K562 (cell line): Measurements from ENCODE around the gene SH2D4B. TPM values are rescaled to one million over a fixed set of nuclear protein-coding genes. Genes with fewer than 3 reads are reported as not detected.

ENCODE experiments used
- ATAC-seq: fragments of 200-7000 bp; cut with Tn5 transposase; 3 replicates; pipeline ENCODE4 v1.9.1; 2020; ENCODE audit warnings: moderate library complexity
- BruUV-seq: library from RNA; stranded (reverse); fragments of 400-500 nt; replicated peaks from 2 replicates; lab custom pipeline; 2021; lab: Mats Ljungman, UMichigan
- CTCF ChIA-PET: fragments of 300-600 bp; formaldehyde crosslinking; extraction: SDS; loops from one replicate; lab custom pipeline; 2021; ENCODE audit warnings: low intra/inter-chr PET ratio; lab: Yijun Ruan, JAX
- POLR2A ChIA-PET: fragments of 300-600, 350-650 bp; sonication (Branson Sonifier 250); formaldehyde crosslinking; extraction: SDS; loops from one replicate; lab custom pipeline; 2021; ENCODE audit warnings: antibody characterized with exemption, inconsistent platforms; lab: Yijun Ruan, JAX
- DNase-seq, 4 experiments: peaks; one replicate each; pipeline versions ENCODE4 v3.0.0 to v3.0.0-alpha.2; 2011 to 2018; ENCODE audit warnings: low spot score in 3 of 4, mixed read lengths in 3 of 4; ENCODE audit errors: extremely low read depth in 1 of 4
- FAIRE-seq: peaks from 2 replicates; lab custom pipeline; 2011; peaks lifted over from hg19 to GRCh38; lab: Jason Lieb, UNC
- H2AFZ ChIP-seq: 2 replicates; pipeline ENCODE4 v1.6.0; 2011; ENCODE audit warnings: low read depth, low read length, control low read depth, inconsistent platforms
- H3K27ac ChIP-seq: fragments of 200-600 bp; 3 replicates; pipeline ENCODE4 v1.8.0; 2011; ENCODE audit warnings: low read depth, mild to moderate bottlenecking, control low read depth, inconsistent platforms, low read length, moderate library complexity, mixed read lengths; ENCODE audit errors: extremely low read depth
- H3K27me3 ChIP-seq, 2 experiments: fragments of 300-600 bp in 1 of 2; 2 replicates in 1 of 2; 3 replicates in 1 of 2; pipeline versions ENCODE4 v1.6.0 to v1.8.0; 2011; ENCODE audit warnings: inconsistent platforms in 2 of 2, low read length in 2 of 2, mild to moderate bottlenecking in 1 of 2, mixed read lengths in 1 of 2, moderate library complexity in 1 of 2; ENCODE audit not compliant: control insufficient read depth in 2 of 2, insufficient read depth in 2 of 2
- H3K36me3 ChIP-seq: fragments of 300-600 bp; 3 replicates; pipeline ENCODE4 v1.8.0; 2011; ENCODE audit warnings: mild to moderate bottlenecking, low read length, inconsistent platforms; ENCODE audit not compliant: control insufficient read depth, insufficient read depth
- H3K4me1 ChIP-seq, 2 experiments: fragments of 200-600 bp in 1 of 2; replicated peaks in 1 of 2; 2 replicates in 1 of 2; 3 replicates in 1 of 2; pipeline versions ENCODE4 v1.5.1 to v1.8.0; 2011; ENCODE audit warnings: inconsistent platforms in 2 of 2, low read length in 2 of 2, mild to moderate bottlenecking in 1 of 2, mixed read lengths in 1 of 2, moderate library complexity in 1 of 2; ENCODE audit not compliant: control insufficient read depth in 2 of 2, insufficient read depth in 2 of 2
- H3K4me2 ChIP-seq: 2 replicates; pipeline ENCODE4 v1.6.1; 2011; ENCODE audit warnings: low read length, control low read depth, inconsistent platforms, mixed read lengths; ENCODE audit not compliant: insufficient read depth
- H3K4me3 ChIP-seq: fragments of 200-600 bp; sonication (generic), shearing (Covaris generic); 2 replicates; pipeline ENCODE4 v1.5.1; 2016; ENCODE audit warnings: control low read depth, inconsistent platforms
- H3K79me2 ChIP-seq: fragments of 200-600 bp; 3 replicates; pipeline ENCODE4 v1.8.0; 2011; ENCODE audit warnings: low read length, inconsistent platforms; ENCODE audit not compliant: control insufficient read depth, insufficient read depth
- H3K9ac ChIP-seq, 2 experiments: 2 replicates each; pipeline versions ENCODE4 v1.6.0 to v1.6.1; 2011; ENCODE audit warnings: low read depth in 2 of 2, low read length in 2 of 2, control low read depth in 1 of 2, inconsistent platforms in 1 of 2, mild to moderate bottlenecking in 1 of 2, mixed read lengths in 1 of 2; ENCODE audit not compliant: insufficient read depth in 1 of 2
- H3K9me1 ChIP-seq: one replicate; pipeline ENCODE4 v1.6.0; 2011; ENCODE audit warnings: inconsistent platforms, mild to moderate bottlenecking, low read length, moderate library complexity; ENCODE audit not compliant: control insufficient read depth, insufficient read depth
- H3K9me3 ChIP-seq: replicated peaks from 2 replicates; pipeline ENCODE4 v1.5.1; 2011; ENCODE audit warnings: low read depth, low read length, inconsistent platforms; ENCODE audit not compliant: control insufficient read depth, insufficient read depth
- H4K20me1 ChIP-seq: replicated peaks from 2 replicates; pipeline ENCODE4 v1.6.1; 2011; ENCODE audit warnings: low read length, inconsistent platforms, mixed read lengths; ENCODE audit not compliant: control insufficient read depth, insufficient read depth
- ATF1 ChIP-seq, 2 experiments: fragments of 450-650 bp in 1 of 2; IDR thresholded peaks; 2 replicates each; pipeline ENCODE4 v1.6.1; 2016; ENCODE audit warnings: missing compliant biosample characterization in 1 of 2, missing genetic modification characterization in 1 of 2
- E2F6 ChIP-seq, 2 experiments: IDR thresholded peaks; 2 replicates each; pipeline ENCODE4 v1.6.1; 2011; ENCODE audit warnings: borderline replicate concordance in 1 of 2, control low read depth in 1 of 2, low read depth in 1 of 2, low read length in 1 of 2, mild to moderate bottlenecking in 1 of 2, mixed read lengths in 1 of 2, moderate library complexity in 1 of 2; ENCODE audit not compliant: insufficient read depth in 1 of 2, insufficient read length in 1 of 2, poor library complexity in 1 of 2, severe bottlenecking in 1 of 2; ENCODE audit errors: extremely low read depth in 1 of 2
- FOXJ3 ChIP-seq: sonication (generic); formaldehyde crosslinking; IDR thresholded peaks from 2 replicates; pipeline ENCODE4 v1.4.0; 2020; ENCODE audit warnings: mild to moderate bottlenecking, missing genetic modification reagents
- HMG20A ChIP-seq: fragments of 450-650 bp; formaldehyde crosslinking; conservative IDR thresholded peaks from 2 replicates; pipeline ENCODE4 v1.4.0; 2020; ENCODE audit warnings: mild to moderate bottlenecking, mixed read lengths
- MLX ChIP-seq, 2 experiments: fragments of 450-650 bp in 1 of 2; sonication (generic) in 1 of 2; formaldehyde crosslinking; conservative IDR thresholded peaks; 2 replicates each; pipeline versions ENCODE4 v1.4.0 to v1.8.1; 2020 to 2022; ENCODE audit warnings: mild to moderate bottlenecking in 1 of 2, missing genetic modification reagents in 1 of 2
- NFE2 ChIP-seq: IDR thresholded peaks from 2 replicates; pipeline ENCODE4 v1.6.1; 2014; ENCODE audit warnings: antibody characterized with exemption, low read depth
- POLR3A ChIP-seq: IDR thresholded peaks from 2 replicates; pipeline ENCODE4 v1.6.1; 2011; ENCODE audit warnings: borderline replicate concordance, mild to moderate bottlenecking, moderate library complexity; ENCODE audit not compliant: insufficient read length, insufficient read depth; ENCODE audit errors: extremely low read depth
- SRF ChIP-seq, 2 experiments: fragments of 250-450, 450-650 bp in 1 of 2; sonication (Bioruptor Pico) in 1 of 2; sonication (generic) in 1 of 2; formaldehyde crosslinking; IDR thresholded peaks; 2 replicates each; pipeline versions ENCODE4 v1.5.0 to v1.5.1; 2020 to 2022; ENCODE audit warnings: mild to moderate bottlenecking in 1 of 2, missing genetic modification reagents in 1 of 2
- ZNF280A ChIP-seq: fragments of 450-650 bp; IDR thresholded peaks from 2 replicates; pipeline ENCODE4 v1.6.1; 2018; ENCODE audit warnings: mild to moderate bottlenecking, low read depth; ENCODE audit not compliant: partially characterized antibody
- ZNF717 ChIP-seq: fragments of 250-450 bp; sonication (Bioruptor Pico); IDR thresholded peaks from 2 replicates; pipeline ENCODE4 v1.5.0; 2021
- WGBS: fragments of 100-300 bp; shearing (Covaris generic); methylation state at CpG from one replicate; pipeline ENCODE4 v1.1.6; 2016; ENCODE audit warnings: low coverage, mixed read lengths; ENCODE audit not compliant: insufficient coverage; ENCODE audit errors: missing lambda C conversion rate; 5-methylcytosine and 5-hydroxymethylcytosine counted together
- in situ Hi-C: fragments of 300-500 bp; cut with MboI; formaldehyde crosslinking; loops from 4 replicates; pipeline ENCODE4 v1.15.0; 2018; ENCODE audit warnings: inconsistent platforms, mixed read lengths
- intact Hi-C: fragments of 100-400 bp; cut with micrococcal nuclease; formaldehyde crosslinking; loops from 2 replicates; pipeline ENCODE4 v1.14.2; 2022
- polyA plus RNA-seq, 8 experiments: library from polyadenylated mRNA; depleted of rRNA in 4 of 8; stranded (reverse) in 5 of 8; unstranded in 3 of 8; fragments of >200 nt; fragmentation: Nextera tagmentation in 2 of 8; fragmentation: Illumina TruSeq in 1 of 8; extraction: Ambion mirVana in 2 of 8; extraction: Trizol in 1 of 8; gene quantifications; 2 replicates each; pipeline versions ENCODE4 v1.2.1 to v1.2.3, GENCODE V29; 2011 to 2014; ENCODE audit warnings: inconsistent platforms in 1 of 8, missing spikeins in 1 of 8
- total RNA-seq, 7 experiments: library from RNA; depleted of rRNA in 6 of 7; stranded (reverse); fragments of >200 nt in 6 of 7; fragmentation: Illumina TruSeq in 2 of 7; extraction: Trizol in 2 of 7; gene quantifications; 2 replicates each; pipeline versions ENCODE4 v1.2.1 to v1.2.3, GENCODE V29; 2011 to 2021; ENCODE audit warnings: low replicate concordance in 1 of 7
- TF ChIP-seq, protein P1 (sequence below): fragments of 150-350 bp; IDR thresholded peaks from 2 replicates; pipeline ENCODE4 v1.6.1; 2014; ENCODE audit warnings: low read depth, mild to moderate bottlenecking, low read length, borderline replicate concordance

Gene SH2D4B
- total and polyA plus RNA-seq, 9 of the 15 experiments (the other 6 are each of a cell fraction or from before 2014, with no cell fraction given), result 0.03 to 0.14 (median 0.04) TPM; not detected in 4

DNA sequence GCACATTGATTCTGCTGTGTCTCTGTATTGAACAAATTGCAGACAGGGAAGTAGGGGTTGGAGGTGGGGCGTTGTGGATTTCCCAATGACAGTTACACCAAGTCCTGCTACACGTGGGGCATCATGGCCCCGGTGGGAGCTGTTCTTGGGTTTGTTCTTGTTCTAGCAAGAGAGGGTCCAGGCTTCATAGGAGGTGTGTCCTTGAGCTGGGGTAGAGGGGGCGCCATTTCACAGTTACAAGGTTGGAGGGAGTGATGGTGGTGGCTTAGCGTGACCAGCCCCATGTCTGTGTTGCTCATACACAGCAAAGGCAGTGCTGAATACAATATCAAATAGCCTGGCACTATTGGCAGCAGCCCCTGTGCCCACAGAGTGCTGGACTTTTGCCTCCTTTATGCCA lies 15.7 kb downstream of the SH2D4B start:
- H3K79me2 ChIP-seq, result no peaks in the 10 kb centered on the region
- BruUV-seq, result no TSS peak
- no peak overlapping the region for H3K4me3 ChIP-seq
- under 1% methylated on average over 5 of the region's 5 CpGs for WGBS
- no peak overlapping the region for H3K27ac ChIP-seq
- FAIRE-seq, result no peak
- intact Hi-C loops (no loop called here), in situ Hi-C loops (no loop called here)
- H3K27me3 ChIP-seq, result peaks cover 18 to 38% of the 10 kb centered on the region in 2 experiments
- H3K4me1 ChIP-seq, result no peaks in the 10 kb centered on the region
- H4K20me1 ChIP-seq, result no peaks in the 10 kb centered on the region
- H3K36me3 ChIP-seq, result no peaks in the 10 kb centered on the region
- H3K9me1 ChIP-seq, result no peaks in the 10 kb centered on the region
- ATAC-seq, result no peak
- no peaks in the 10 kb centered on the region for H3K9me3 ChIP-seq
- DNase-seq, result peak in 1 of 4 experiments; percentile 5
- H2AFZ ChIP-seq, result no peak overlapping the region
- H3K9ac ChIP-seq, result no peak overlapping the region
- no peak overlapping the region for H3K4me2 ChIP-seq
- POLR2A ChIA-PET, result no interaction called here
- CTCF ChIA-PET, result no interaction called here
- TF ChIP-seq, protein P1, sequence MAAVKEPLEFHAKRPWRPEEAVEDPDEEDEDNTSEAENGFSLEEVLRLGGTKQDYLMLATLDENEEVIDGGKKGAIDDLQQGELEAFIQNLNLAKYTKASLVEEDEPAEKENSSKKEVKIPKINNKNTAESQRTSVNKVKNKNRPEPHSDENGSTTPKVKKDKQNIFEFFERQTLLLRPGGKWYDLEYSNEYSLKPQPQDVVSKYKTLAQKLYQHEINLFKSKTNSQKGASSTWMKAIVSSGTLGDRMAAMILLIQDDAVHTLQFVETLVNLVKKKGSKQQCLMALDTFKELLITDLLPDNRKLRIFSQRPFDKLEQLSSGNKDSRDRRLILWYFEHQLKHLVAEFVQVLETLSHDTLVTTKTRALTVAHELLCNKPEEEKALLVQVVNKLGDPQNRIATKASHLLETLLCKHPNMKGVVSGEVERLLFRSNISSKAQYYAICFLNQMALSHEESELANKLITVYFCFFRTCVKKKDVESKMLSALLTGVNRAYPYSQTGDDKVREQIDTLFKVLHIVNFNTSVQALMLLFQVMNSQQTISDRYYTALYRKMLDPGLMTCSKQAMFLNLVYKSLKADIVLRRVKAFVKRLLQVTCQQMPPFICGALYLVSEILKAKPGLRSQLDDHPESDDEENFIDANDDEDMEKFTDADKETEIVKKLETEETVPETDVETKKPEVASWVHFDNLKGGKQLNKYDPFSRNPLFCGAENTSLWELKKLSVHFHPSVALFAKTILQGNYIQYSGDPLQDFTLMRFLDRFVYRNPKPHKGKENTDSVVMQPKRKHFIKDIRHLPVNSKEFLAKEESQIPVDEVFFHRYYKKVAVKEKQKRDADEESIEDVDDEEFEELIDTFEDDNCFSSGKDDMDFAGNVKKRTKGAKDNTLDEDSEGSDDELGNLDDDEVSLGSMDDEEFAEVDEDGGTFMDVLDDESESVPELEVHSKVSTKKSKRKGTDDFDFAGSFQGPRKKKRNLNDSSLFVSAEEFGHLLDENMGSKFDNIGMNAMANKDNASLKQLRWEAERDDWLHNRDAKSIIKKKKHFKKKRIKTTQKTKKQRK, result no peak
- TF ChIP-seq ZNF717 (CRISPR knock-in tag), result no peak
- no peak for TF ChIP-seq HMG20A (CRISPR knock-in tag)
- TF ChIP-seq POLR3A, result no peak
- TF ChIP-seq SRF (CRISPR knock-in tag; IDR thresholded peaks at IDR 0.05), result no peak
- no peak for TF ChIP-seq FOXJ3 (CRISPR knock-in tag)
- no peak for TF ChIP-seq E2F6 (IDR thresholded peaks at IDR 0.05; ENCODE audit: borderline replicate concordance in 1 of 2, extremely low read depth in 1 of 2, insufficient read depth in 1 of 2, insufficient read length in 1 of 2, low read depth in 1 of 2, low read length in 1 of 2, poor library complexity in 1 of 2, severe bottlenecking in 1 of 2)
- TF ChIP-seq ZNF280A, result no peak
- TF ChIP-seq NFE2, result no peak
- TF ChIP-seq ATF1 (CRISPR knock-in tag; IDR thresholded peaks at IDR 0.05), result no peak
- no peak for TF ChIP-seq ATF1 (tag; IDR thresholded peaks at IDR 0.05)
- no peak for TF ChIP-seq MLX (CRISPR knock-in tag; conservative IDR thresholded peaks at IDR 0.05)
